ENCODE results near the gene OCEL1.

The OCEL1 gene

GRCh38 chr19:17210296-17210695, 15.7 kb upstream of the OCEL1 start:
- no peaks in the 10 kb centered on the region for H3K9me2 ChIP-seq (replicated peaks; ENCODE audit: insufficient read depth, low read length)
- no peaks in the 10 kb centered on the region for H3K9me3 ChIP-seq (replicated peaks; ENCODE audit: insufficient read depth, low read length)
- TF ChIP-seq EZH2 (optimal IDR thresholded peaks at IDR 0.05; ENCODE audit: low read depth, low read length) (no peak), EZH2phosphoT487 (IDR thresholded peaks at IDR 0.05; ENCODE audit: low read length) (no peak), CTCF (IDR thresholded peaks at IDR 0.05; ENCODE audit: low read length) (no peak)
- H4K20me1 ChIP-seq (ENCODE audit: insufficient read depth, low read length), result no peaks in the 10 kb centered on the region
- H3K36me3 ChIP-seq (replicated peaks; ENCODE audit: insufficient read depth, low read length), result no peaks in the 10 kb centered on the region
- no peak overlapping the region for H3K9ac ChIP-seq (ENCODE audit: low read length)
- H3K79me2 ChIP-seq (ENCODE audit: low read length), result no peaks in the 10 kb centered on the region
- DNase-seq, result no peak
- H3K27me3 ChIP-seq (replicated peaks; ENCODE audit: insufficient read depth, low read length), result no peaks in the 10 kb centered on the region
- 0 out of 2 replicates have a peak, but pooled peaks cover 4% of the 10 kb centered on the region for H3K4me1 ChIP-seq (ENCODE audit: low read length)
- H3F3A ChIP-seq (ENCODE audit: insufficient read depth, low read length), result no peaks in the 10 kb centered on the region
- no peak overlapping the region for H3K4me2 ChIP-seq (ENCODE audit: low read depth, low read length)
- H2AFZ ChIP-seq (ENCODE audit: low read length), result no peak overlapping the region
- no peak overlapping the region for H3K27ac ChIP-seq (ENCODE audit: low read length)
- no peak overlapping the region for H3K4me3 ChIP-seq (ENCODE audit: low read length)

GRCh38 chr19:17211547-17212446, 14.2 kb upstream of the OCEL1 start:
- no peak for DNase-seq
- Histone ChIP-seq H3K9me3 (replicated peaks; ENCODE audit: insufficient read depth, low read length) (no peaks in the 10 kb centered on the region), H3K36me3 (replicated peaks; ENCODE audit: insufficient read depth, low read length) (no peaks in the 10 kb centered on the region), H3K27me3 (replicated peaks; ENCODE audit: insufficient read depth, low read length) (no peaks in the 10 kb centered on the region), H4K20me1 (ENCODE audit: insufficient read depth, low read length) (no peaks in the 10 kb centered on the region), H3K9ac (ENCODE audit: low read length) (no peak overlapping the region), H3F3A (ENCODE audit: insufficient read depth, low read length) (peaks cover 7% of the 10 kb centered on the region; the same call in 1 of the 2 replicates), H3K27ac (ENCODE audit: low read length) (no peak overlapping the region), H3K9me2 (replicated peaks; ENCODE audit: insufficient read depth, low read length) (no peaks in the 10 kb centered on the region), H3K4me1 (ENCODE audit: low read length) (peaks cover 8% of the 10 kb centered on the region; the same call in 1 of the 2 replicates), H3K4me2 (ENCODE audit: low read depth, low read length) (no peak overlapping the region), H3K79me2 (ENCODE audit: low read length) (0 out of 2 replicates have a peak, but pooled peaks cover 3% of the 10 kb centered on the region), H3K4me3 (ENCODE audit: low read length) (no peak overlapping the region), H2AFZ (ENCODE audit: low read length) (no peak overlapping the region)
- TF ChIP-seq CTCF (IDR thresholded peaks at IDR 0.05; ENCODE audit: low read length) (no peak), EZH2phosphoT487 (IDR thresholded peaks at IDR 0.05; ENCODE audit: low read length) (no peak), EZH2 (optimal IDR thresholded peaks at IDR 0.05; ENCODE audit: low read depth, low read length) (no peak)

GRCh38 chr19:17213334-17213733, 12.7 kb upstream of the OCEL1 start:
- Histone ChIP-seq H3K4me2 (ENCODE audit: low read depth, low read length) (no peak overlapping the region), H2AFZ (ENCODE audit: low read length) (no peak overlapping the region), H3F3A (ENCODE audit: insufficient read depth, low read length) (peaks cover 7% of the 10 kb centered on the region; the same call in 1 of the 2 replicates), H3K4me3 (ENCODE audit: low read length) (no peak overlapping the region), H3K4me1 (ENCODE audit: low read length) (peaks cover 8% of the 10 kb centered on the region; the same call in 1 of the 2 replicates), H3K9me2 (replicated peaks; ENCODE audit: insufficient read depth, low read length) (no peaks in the 10 kb centered on the region), H4K20me1 (ENCODE audit: insufficient read depth, low read length) (no peaks in the 10 kb centered on the region), H3K27me3 (replicated peaks; ENCODE audit: insufficient read depth, low read length) (no peaks in the 10 kb centered on the region), H3K9me3 (replicated peaks; ENCODE audit: insufficient read depth, low read length) (no peaks in the 10 kb centered on the region), H3K27ac (ENCODE audit: low read length) (no peak overlapping the region), H3K79me2 (ENCODE audit: low read length) (0 out of 2 replicates have a peak, but pooled peaks cover 3% of the 10 kb centered on the region), H3K9ac (ENCODE audit: low read length) (no peak overlapping the region), H3K36me3 (replicated peaks; ENCODE audit: insufficient read depth, low read length) (no peaks in the 10 kb centered on the region)
- no peak for DNase-seq
- no peak for TF ChIP-seq EZH2phosphoT487 (IDR thresholded peaks at IDR 0.05; ENCODE audit: low read length)
- no peak for TF ChIP-seq CTCF (IDR thresholded peaks at IDR 0.05; ENCODE audit: low read length)
- no peak for TF ChIP-seq EZH2 (optimal IDR thresholded peaks at IDR 0.05; ENCODE audit: low read depth, low read length)

All from MM.1S (cell line).